ENCODE results near the gene GNA12. TPM values are rescaled to one million over a fixed set of nuclear protein-coding genes. Genes with fewer than 3 reads are reported as not detected.

The GNA12 gene
- total and polyA plus RNA-seq, 9 of the 15 experiments (the other 6 are each of a cell fraction or from before 2014, with no cell fraction given) = 0.65 to 32.7 (median 9.6) TPM

DNA sequence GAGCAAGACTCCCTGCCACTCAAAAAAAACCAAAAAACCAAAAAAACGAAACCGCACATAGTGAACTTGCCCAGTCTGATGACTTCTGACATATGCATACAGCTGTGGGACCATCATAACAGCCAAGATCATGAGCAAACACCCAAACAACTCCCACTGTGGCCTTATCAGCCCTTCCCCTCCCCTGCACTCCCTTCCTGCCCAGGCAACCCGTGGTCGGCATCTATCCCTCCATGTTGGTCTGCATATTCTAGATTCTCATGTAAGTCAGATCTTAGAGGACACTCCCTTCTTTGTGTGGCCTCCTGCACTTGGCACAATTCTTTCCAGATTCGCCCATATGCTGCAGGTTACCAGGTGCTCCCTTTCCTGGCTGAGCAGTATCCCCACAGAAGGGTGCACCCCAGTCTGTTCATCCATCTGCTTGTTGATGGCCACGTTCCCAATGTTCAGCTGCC is 72.8 kb downstream of the GNA12 start (continued):
- TF ChIP-seq LARP7 (IDR thresholded peaks at IDR 0.05) (0 out of 2 replicates have a peak, but pooled peaks have one; percentile 53), NR2C2 (CRISPR knock-in tag; IDR thresholded peaks at IDR 0.05) (no peak), NR2C2 (tag; IDR thresholded peaks at IDR 0.05) (no peak), ARHGAP35 (IDR thresholded peaks at IDR 0.05; ENCODE audit: partially characterized antibody) (no peak), HDAC3 (IDR thresholded peaks at IDR 0.05; ENCODE audit: borderline replicate concordance, partially characterized antibody) (peak; percentile 80), TFAM (CRISPR knock-in tag; conservative IDR thresholded peaks at IDR 0.05) (no peak), TCF7L2 (IDR thresholded peaks at IDR 0.05; ENCODE audit: low read depth, low read length) (no peak), HMG20B (CRISPR knock-in tag; IDR thresholded peaks at IDR 0.05) (no peak), POLR2A (conservative IDR thresholded peaks at IDR 0.05) (no peak), PHF21A (IDR thresholded peaks at IDR 0.05; ENCODE audit: borderline replicate concordance, low read depth) (no peak), ELF4 (CRISPR knock-in tag; IDR thresholded peaks at IDR 0.05) (no peak), EP300 (IDR thresholded peaks at IDR 0.05; ENCODE audit: low read length) (peak; percentile 83), ZNF12 (CRISPR knock-in tag; IDR thresholded peaks at IDR 0.05) (no peak), NFRKB (IDR thresholded peaks at IDR 0.05; ENCODE audit: low read depth) (peak; percentile 87), NFE2 (IDR thresholded peaks at IDR 0.05; ENCODE audit: low read depth) (no peak), RHOXF2B (CRISPR knock-in tag; conservative IDR thresholded peaks at IDR 0.05) (no peak), ID3 (CRISPR knock-in tag; IDR thresholded peaks at IDR 0.05) (no peak), ID3 (tag; IDR thresholded peaks at IDR 0.05) (peak; percentile 52)
- TF ChIP-seq, protein P1, sequence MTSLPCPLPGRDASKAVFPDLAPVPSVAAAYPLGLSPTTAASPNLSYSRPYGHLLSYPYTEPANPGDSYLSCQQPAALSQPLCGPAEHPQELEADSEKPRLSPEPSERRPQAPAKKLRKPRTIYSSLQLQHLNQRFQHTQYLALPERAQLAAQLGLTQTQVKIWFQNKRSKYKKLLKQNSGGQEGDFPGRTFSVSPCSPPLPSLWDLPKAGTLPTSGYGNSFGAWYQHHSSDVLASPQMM (CRISPR knock-in tag; IDR thresholded peaks at IDR 0.05) = no peak
- TF ChIP-seq, protein P2, sequence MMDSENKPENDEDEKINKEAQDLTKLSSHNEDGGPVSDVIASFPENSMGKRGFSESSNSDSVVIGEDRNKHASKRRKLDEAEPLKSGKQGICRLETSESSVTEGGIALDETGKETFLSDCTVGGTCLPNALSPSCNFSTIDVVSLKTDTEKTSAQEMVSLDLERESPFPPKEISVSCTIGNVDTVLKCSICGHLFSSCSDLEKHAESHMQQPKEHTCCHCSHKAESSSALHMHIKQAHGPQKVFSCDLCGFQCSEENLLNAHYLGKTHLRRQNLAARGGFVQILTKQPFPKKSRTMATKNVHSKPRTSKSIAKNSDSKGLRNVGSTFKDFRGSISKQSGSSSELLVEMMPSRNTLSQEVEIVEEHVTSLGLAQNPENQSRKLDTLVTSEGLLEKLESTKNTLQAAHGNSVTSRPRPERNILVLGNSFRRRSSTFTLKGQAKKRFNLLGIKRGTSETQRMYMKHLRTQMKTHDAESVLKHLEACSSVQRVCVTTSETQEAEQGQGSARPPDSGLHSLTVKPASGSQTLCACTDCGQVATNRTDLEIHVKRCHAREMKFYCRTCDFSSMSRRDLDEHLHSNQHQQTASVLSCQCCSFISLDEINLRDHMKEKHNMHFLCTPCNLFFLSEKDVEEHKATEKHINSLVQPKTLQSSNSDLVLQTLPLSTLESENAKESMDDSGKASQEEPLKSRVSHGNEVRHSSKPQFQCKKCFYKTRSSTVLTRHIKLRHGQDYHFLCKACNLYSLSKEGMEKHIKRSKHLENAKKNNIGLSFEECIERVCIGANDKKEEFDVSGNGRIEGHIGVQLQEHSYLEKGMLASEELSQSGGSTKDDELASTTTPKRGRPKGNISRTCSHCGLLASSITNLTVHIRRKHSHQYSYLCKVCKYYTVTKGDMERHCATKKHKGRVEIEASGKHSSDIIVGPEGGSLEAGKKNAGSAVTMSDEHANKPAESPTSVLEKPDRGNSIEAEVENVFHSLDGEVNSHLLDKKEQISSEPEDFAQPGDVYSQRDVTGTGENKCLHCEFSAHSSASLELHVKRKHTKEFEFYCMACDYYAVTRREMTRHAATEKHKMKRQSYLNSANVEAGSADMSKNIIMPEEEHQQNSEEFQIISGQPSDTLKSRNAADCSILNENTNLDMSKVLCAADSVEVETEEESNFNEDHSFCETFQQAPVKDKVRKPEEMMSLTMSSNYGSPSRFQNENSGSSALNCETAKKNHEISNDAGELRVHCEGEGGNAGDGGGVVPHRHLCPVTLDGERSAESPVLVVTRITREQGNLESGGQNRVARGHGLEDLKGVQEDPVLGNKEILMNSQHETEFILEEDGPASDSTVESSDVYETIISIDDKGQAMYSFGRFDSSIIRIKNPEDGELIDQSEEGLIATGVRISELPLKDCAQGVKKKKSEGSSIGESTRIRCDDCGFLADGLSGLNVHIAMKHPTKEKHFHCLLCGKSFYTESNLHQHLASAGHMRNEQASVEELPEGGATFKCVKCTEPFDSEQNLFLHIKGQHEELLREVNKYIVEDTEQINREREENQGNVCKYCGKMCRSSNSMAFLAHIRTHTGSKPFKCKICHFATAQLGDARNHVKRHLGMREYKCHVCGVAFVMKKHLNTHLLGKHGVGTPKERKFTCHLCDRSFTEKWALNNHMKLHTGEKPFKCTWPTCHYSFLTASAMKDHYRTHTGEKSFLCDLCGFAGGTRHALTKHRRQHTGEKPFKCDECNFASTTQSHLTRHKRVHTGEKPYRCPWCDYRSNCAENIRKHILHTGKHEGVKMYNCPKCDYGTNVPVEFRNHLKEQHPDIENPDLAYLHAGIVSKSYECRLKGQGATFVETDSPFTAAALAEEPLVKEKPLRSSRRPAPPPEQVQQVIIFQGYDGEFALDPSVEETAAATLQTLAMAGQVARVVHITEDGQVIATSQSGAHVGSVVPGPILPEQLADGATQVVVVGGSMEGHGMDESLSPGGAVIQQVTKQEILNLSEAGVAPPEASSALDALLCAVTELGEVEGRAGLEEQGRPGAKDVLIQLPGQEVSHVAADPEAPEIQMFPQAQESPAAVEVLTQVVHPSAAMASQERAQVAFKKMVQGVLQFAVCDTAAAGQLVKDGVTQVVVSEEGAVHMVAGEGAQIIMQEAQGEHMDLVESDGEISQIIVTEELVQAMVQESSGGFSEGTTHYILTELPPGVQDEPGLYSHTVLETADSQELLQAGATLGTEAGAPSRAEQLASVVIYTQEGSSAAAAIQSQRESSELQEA (IDR thresholded peaks at IDR 0.05; ENCODE audit: low read depth) = peak; percentile 43; the same call in 1 of the 2 replicates

All from K562 (cell line).